ENCODE measurements around the gene ATXN10. TPM values are rescaled to one million over a fixed set of nuclear protein-coding genes. Genes with fewer than 3 reads are reported as not detected.

ATXN10 gene
- total and polyA plus RNA-seq, 2 of the 13 experiments (the other 11 are each of a cell fraction or from before 2014, with no cell fraction given) = 60.1 to 194 TPM

- TF ChIP-seq ZBTB49 (CRISPR knock-in tag; IDR thresholded peaks at IDR 0.05; ENCODE audit: borderline replicate concordance) = no peak
- TF ChIP-seq ARNTL (CRISPR knock-in tag; IDR thresholded peaks at IDR 0.05) = peak; percentile 62; the same call in 1 of the 2 replicates
- TF ChIP-seq ATF3 (CRISPR knock-in tag; IDR thresholded peaks at IDR 0.05) = no peak
- no peak for TF ChIP-seq MAFK (conservative IDR thresholded peaks at IDR 0.05 in 1 of 2, IDR thresholded peaks at IDR 0.05 in 1 of 2; ENCODE audit: low read length in 2 of 2)
- TF ChIP-seq ZNF280D (CRISPR knock-in tag; IDR thresholded peaks at IDR 0.05) = no peak
- 0 out of 2 replicates have a peak, but pooled peaks have one; percentile 23 for TF ChIP-seq GFI1 (CRISPR knock-in tag; IDR thresholded peaks at IDR 0.05; ENCODE audit: borderline replicate concordance)
- TF ChIP-seq NFE2L1 (CRISPR knock-in tag; IDR thresholded peaks at IDR 0.05; ENCODE audit: borderline replicate concordance) = no peak
- TF ChIP-seq ZKSCAN8 (CRISPR knock-in tag; IDR thresholded peaks at IDR 0.05; ENCODE audit: borderline replicate concordance) = no peak
- no peak for TF ChIP-seq SRSF1 (optimal IDR thresholded peaks at IDR 0.05; ENCODE audit: low read depth, low read length)
- TF ChIP-seq SNAPC4 (CRISPR knock-in tag; IDR thresholded peaks at IDR 0.05) = no peak
- TF ChIP-seq NBN (conservative IDR thresholded peaks at IDR 0.05) = no peak
- TF ChIP-seq ZMYM4 (CRISPR knock-in tag; IDR thresholded peaks at IDR 0.05) = peak; percentile 60
- peak; percentile 80 for TF ChIP-seq HDAC2 (CRISPR knock-in tag; IDR thresholded peaks at IDR 0.05)
- no peak for TF ChIP-seq LBX2 (CRISPR knock-in tag; IDR thresholded peaks at IDR 0.05; ENCODE audit: borderline replicate concordance)
- TF ChIP-seq ZBTB2 (CRISPR knock-in tag; IDR thresholded peaks at IDR 0.05; ENCODE audit: low read depth) = no peak
Measured at GRCh38 chr22:45629469-45630089, 42.1 kb upstream of the ATXN10 start (continued).

Data from HepG2 (cell line).